Measurements from ENCODE around the gene MTERF1. TPM values are rescaled to one million over a fixed set of nuclear protein-coding genes. Genes with fewer than 3 reads are reported as not detected.
A peak's percentile ranks its signal among the peaks of the same experiment; 100 is the strongest.

Gene MTERF1
- total RNA-seq, 2 donors from 2014 or later, result 3.3 to 7.5 TPM

- DNase-seq (no peak), ATAC-seq (no peak)
- intact Hi-C loops (cut with DNase I), result no loop called here
- WGBS, 2 donors, result 2% methylated on average over 9 of the region's 9 CpGs
- Histone ChIP-seq H3K36me3 (replicated peaks in 1 of 2; ENCODE audit: insufficient read depth in 1 of 2, low read depth in 2 of 2) (no peaks in the 10 kb centered on the region), H3K9me3 (no peaks in the 10 kb centered on the region), H3K4me3 (peak overlapping the region; percentile 49 to 90), H3K27me3 (no peaks in the 10 kb centered on the region), H3K27ac (peak overlapping the region in 2 of 4 donors; percentile 52 to 67), H3K4me1 (peaks cover 18% of the 10 kb centered on the region)
- TF ChIP-seq CTCF (IDR thresholded peaks at IDR 0.05) (no peak), POLR2A (IDR thresholded peaks at IDR 0.05) (no peak)
These were observed 488 bp downstream of the MTERF1 start for GRCh38 chr7:91880016-91880412.

GRCh38 chr7:91876391-91877133, 3.9 kb downstream of the MTERF1 start:
- peaks cover 18% of the 10 kb centered on the region for H3K4me1 ChIP-seq
- TF ChIP-seq POLR2A (IDR thresholded peaks at IDR 0.05), result no peak
- TF ChIP-seq CTCF (IDR thresholded peaks at IDR 0.05), result peak in 1 of 7 experiments; percentile 12
- no peaks in the 10 kb centered on the region for H3K9me3 ChIP-seq
- DNase-seq, result no peak
- intact Hi-C loops (cut with DNase I), result no loop called here
- WGBS, 2 donors, result 67 to 68% methylated on average over 4 of the region's 4 CpGs
- H3K36me3 ChIP-seq (replicated peaks in 1 of 2; ENCODE audit: insufficient read depth in 1 of 2, low read depth in 2 of 2), result no peaks in the 10 kb centered on the region
- no peak overlapping the region for H3K4me3 ChIP-seq
- H3K27ac ChIP-seq, result no peak overlapping the region
- H3K27me3 ChIP-seq, result no peaks in the 10 kb centered on the region
- ATAC-seq, result no peak

- intact Hi-C loops (cut with DNase I), result no loop called here
- no peak for TF ChIP-seq POLR2A (IDR thresholded peaks at IDR 0.05)
- no peak for TF ChIP-seq CTCF (IDR thresholded peaks at IDR 0.05)
- no peak overlapping the region for H3K27ac ChIP-seq
- H3K9me3 ChIP-seq, result no peaks in the 10 kb centered on the region
- H3K27me3 ChIP-seq, result no peaks in the 10 kb centered on the region
- H3K4me3 ChIP-seq, result no peak overlapping the region
- ATAC-seq (no peak), DNase-seq (no peak)
- H3K4me1 ChIP-seq, result peaks cover 13% of the 10 kb centered on the region
- no peaks in the 10 kb centered on the region for H3K36me3 ChIP-seq (replicated peaks in 1 of 2; ENCODE audit: insufficient read depth in 1 of 2, low read depth in 2 of 2)
- WGBS, 2 donors, result 79 to 85% methylated on average over 3 of the region's 3 CpGs
These were observed 4.7 kb downstream of the MTERF1 start for GRCh38 chr7:91875851-91876250.

- H3K9me3 ChIP-seq, result no peaks in the 10 kb centered on the region
- H3K4me1 ChIP-seq, result no peaks in the 10 kb centered on the region
- DNase-seq (no peak), ATAC-seq (no peak)
- H3K36me3 ChIP-seq (replicated peaks in 1 of 2; ENCODE audit: insufficient read depth in 1 of 2, low read depth in 2 of 2), result no peaks in the 10 kb centered on the region
- no peak overlapping the region for H3K27ac ChIP-seq
- intact Hi-C loops (cut with DNase I), result no loop called here
- H3K4me3 ChIP-seq, result no peak overlapping the region
- H3K27me3 ChIP-seq, result no peaks in the 10 kb centered on the region
- TF ChIP-seq CTCF (IDR thresholded peaks at IDR 0.05) (no peak), POLR2A (IDR thresholded peaks at IDR 0.05) (no peak)
These were observed 7.6 kb downstream of the MTERF1 start for GRCh38 chr7:91872928-91873327.

GRCh38 chr7:91872069-91872468, 8.4 kb downstream of the MTERF1 start:
- H3K4me1 ChIP-seq, result no peaks in the 10 kb centered on the region
- no peaks in the 10 kb centered on the region for H3K36me3 ChIP-seq (replicated peaks in 1 of 2; ENCODE audit: insufficient read depth in 1 of 2, low read depth in 2 of 2)
- H3K27ac ChIP-seq, result no peak overlapping the region
- no peaks in the 10 kb centered on the region for H3K27me3 ChIP-seq
- ATAC-seq (no peak), DNase-seq (no peak)
- no peak overlapping the region for H3K4me3 ChIP-seq
- intact Hi-C loops (cut with DNase I), result no loop called here
- no peak for TF ChIP-seq POLR2A (IDR thresholded peaks at IDR 0.05)
- no peak for TF ChIP-seq CTCF (IDR thresholded peaks at IDR 0.05)
- H3K9me3 ChIP-seq, result no peaks in the 10 kb centered on the region

All from body of pancreas (tissue), 4 donors.